Bone marrow (tissue), 2 donors: ENCODE measurements around the gene KIAA0232.
"Not testable (repeated sequence)": the region's sequence is repeated elsewhere in the genome, so short reads cannot be mapped to it uniquely, and the experiment has no call there.

Experiments used
- DNase-seq, 2 donors: peaks; one replicate each; lab custom pipeline; 2025; lab: John Stamatoyannopoulos, UW

The KIAA0232 gene

DNA sequence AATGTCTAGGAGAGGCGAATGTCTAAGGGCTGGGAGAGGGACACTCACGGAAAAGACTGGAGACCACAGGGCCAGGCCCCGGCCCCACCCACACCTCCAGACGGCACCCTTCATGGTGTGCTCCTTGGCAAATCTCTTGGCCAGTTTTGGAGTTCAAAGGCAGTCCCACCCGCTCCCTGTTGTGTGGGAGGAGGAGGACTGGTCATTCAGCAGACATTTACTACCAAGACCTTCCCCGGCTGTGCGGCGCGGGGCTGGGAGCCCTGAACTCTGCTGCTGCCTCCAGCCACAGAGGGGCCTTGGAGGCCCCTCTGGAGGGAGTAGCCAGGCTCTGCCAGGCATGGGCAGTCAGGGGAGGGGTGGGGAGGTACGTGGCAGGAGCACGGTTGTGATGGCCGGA is 118.4 kb downstream of the KIAA0232 start:
- DNase-seq, result no peak

- DNase-seq, result no peak
Observed at GRCh38 chr4:6901669-6902317, 119.3 kb downstream of the KIAA0232 start.

DNA sequence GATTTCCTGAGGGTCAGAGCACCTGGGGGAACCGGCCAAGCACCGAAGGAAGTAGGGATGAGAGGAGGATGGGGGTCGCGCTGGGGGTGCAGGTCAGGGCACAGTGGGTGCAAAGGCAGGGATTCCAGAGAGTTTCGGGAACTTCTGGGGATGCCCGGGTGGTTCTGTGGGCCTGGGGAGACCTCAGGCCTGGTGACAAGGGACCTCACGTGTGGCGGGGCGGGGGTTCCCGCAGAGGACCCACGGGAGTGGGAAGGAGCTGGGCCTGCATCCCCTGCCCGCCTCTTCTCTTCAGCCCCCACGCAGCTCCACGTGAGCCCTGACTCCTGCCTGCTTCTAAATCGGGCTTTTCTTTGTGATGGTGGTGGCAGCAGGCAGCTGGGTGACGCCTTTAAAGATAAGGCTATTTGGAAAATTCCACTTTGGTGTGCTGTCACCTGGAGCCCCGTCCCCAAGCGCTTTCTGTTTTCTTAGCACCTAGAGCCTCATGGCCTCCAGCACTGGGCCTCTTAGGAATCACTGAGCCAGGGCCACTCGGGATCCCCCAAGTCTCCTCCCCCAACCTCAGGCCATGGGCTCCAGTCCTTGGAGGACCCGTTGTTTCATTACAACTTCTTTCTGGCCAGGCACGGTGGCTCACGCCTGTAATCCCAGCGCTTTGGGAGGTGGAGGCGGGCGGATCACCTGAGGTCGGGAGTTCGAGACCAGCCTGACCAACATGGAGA is 120.0 kb downstream of the KIAA0232 start:
- DNase-seq, result no peak

- no peak for DNase-seq
Observed at GRCh38 chr4:6905516-6906445, 123.3 kb downstream of the KIAA0232 start.

DNA sequence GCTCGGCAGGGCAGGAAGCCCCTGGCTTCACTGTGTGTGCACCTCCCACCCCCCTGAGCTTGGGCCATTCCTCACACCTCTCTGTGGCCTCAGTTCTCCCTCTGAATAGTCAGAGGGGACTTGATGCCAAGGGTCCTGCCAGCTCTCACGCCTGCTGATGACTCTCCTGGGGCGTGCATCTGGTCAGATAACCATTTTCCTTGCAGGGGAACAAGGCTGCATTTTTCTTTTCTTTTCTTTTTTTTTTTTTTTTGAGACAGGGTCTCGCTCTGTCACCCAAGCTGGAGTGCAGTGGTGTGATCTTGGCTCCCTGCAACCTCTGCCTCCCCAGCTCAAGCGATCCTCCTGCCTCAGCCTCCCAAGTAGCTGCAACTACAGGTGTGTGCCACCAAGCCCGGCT is 124.0 kb downstream of the KIAA0232 start:
- not testable (repeated sequence) for DNase-seq

- no peak for DNase-seq
Observed at GRCh38 chr4:6907658-6908191, 125.2 kb downstream of the KIAA0232 start.

DNA sequence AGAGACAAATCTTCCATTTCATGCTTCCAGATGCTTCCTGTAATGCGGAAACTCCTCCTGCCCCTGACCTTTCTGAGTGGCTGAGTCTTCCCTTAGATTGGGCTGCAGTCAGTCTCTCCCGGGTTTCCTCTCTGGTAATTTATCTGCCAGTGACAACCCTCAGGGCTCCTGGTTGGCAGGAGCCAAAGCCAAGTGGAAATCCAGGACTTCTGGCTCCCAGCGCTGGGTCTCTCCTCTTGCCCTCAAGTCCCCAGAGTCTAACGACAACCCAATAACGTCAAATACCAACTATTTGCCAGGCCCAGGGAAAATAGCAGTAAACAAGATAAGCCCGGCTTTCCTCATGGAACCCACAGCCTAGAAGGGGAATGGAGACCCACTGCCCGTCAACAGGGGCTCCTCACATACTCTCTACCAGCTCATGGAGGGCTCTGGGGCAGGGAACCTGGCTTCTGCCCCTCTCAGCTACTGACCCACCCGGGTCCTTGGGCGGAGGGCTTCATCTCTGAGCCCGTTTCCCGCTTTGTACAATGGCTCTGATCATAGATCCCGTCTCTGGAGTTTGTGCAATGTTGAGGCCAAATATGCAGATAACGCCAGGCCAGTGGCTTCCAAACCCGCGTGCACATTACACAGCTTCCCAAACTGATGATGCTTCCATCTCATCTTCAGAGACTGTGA is 126.0 kb downstream of the KIAA0232 start:
- no peak for DNase-seq

GRCh38 chr4:6909113-6909969 is 126.8 kb downstream of the KIAA0232 start, which contains the start of gene TBC1D14:
TBC1D14 (plus strand) TSS chr4:6909826; CDS start chr4:6923390, 13,564 bp downstream.
- peak; percentile 67 to 88 for DNase-seq

- no peak for DNase-seq
Observed at GRCh38 chr4:6909970-6910339, 127.4 kb downstream of the KIAA0232 start.

- no peak for DNase-seq
Observed at GRCh38 chr4:6910340-6910959, 127.9 kb downstream of the KIAA0232 start.

DNA sequence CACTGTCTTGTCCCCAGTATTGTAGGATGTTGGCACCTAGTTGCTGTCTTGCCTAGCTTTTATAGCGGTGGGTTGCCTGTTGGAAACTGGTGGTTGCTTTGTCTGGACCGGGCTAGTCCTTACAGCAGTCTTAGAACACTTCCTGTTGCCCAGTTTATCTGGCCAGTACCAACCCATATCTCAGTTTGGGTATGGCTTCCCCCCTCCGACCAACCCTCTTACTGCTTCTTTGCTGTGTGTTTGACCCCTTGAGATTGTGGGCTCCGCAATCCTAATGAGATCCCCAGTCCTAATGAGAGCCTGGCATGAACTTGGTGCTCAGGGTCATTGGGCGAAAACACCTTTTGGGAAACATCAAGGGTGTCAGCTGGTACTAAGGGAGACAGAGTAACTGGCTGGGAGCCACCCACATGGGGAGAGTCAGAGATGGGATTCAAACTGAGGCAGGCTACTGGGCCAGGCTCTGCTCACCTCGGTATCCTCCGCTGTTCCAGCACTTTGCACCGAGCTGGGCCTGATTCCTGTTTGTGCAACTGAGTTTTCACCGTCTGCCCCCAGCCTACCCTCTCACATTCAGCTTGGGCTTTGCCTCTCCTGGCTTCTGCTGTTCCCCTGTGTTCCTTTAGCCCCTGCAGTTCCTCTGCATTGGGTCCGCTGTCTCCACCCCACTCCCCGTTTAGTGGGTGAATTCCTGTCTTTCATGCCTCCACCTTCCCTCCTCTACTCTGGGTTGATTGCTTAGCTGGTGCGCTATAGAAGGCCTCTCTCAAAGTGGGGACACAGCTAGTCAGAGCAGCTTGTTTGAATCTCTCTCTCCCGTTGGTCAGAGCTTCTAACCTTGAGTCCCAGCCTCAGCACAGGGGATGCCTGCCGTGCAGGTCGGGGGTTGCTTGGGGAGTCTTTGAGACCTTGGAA is 128.7 kb downstream of the KIAA0232 start:
- no peak for DNase-seq

DNA sequence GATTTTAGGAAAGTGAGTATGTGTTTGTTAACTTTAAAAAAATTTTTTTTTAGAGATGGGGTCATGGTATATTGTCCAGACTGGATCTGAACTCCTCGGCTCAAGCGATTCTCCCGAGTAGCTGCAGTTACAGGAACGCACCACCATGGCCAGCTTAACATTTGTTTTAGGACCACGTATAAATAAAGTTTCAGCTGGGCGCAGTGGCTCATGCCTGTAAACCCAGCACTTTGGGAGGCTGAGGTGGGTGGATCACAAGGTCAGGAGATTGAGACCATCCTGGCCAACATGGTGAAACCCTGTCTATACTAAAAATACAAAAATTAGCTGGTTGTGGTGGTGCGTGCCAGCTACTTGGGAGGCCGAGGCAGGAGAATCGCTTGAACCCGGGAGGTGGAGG is 129.4 kb downstream of the KIAA0232 start:
- not testable (repeated sequence) for DNase-seq

- DNase-seq, result peak in 1 of 2 donors; percentile 17
Observed at GRCh38 chr4:6912441-6912840, 129.9 kb downstream of the KIAA0232 start.

DNA sequence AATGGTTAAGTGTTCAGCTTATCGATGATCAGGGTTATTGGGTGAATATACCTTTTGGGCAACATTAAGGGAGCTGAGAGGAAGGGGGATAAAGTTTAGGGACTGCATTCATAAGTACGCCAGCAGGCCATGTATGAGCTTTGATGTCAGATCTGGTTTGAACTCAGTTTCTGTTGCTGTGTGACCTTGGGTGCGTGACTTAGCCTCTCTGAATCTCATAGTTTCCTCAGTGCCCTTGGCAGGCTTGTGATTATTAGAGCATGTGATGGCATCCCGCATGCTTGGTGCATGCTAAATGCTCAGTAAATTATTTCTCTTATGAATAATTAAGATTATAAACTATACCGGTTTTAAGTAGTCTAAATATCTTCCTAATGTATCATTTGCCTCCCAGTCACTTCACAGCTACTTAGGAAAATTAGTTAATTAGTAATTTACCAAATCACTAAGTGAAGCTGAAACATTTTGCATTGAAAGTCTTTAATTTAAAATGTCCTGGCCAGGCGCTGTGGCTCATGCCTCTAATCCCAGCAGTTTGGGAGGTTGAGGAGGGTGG is 130.9 kb downstream of the KIAA0232 start:
- no peak for DNase-seq

DNA sequence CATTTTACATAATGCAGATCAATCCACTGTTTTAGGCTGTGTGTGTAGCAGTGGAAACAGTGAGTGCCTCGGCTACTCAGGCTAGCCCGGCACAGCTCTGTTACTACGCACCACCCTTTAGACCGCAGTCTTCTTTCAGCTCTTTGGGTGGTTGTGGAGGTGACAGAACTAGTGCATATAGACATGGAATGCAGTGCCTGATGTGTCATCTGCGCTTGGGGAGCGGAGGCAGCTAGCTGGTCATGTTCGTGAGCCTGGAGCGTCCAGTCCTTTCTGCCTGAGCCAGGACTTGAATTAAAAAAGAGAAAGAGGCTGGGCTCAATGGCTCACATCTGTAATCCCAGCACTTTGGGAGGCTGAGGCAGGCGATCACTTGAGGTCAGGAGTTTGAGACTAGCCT is 131.9 kb downstream of the KIAA0232 start:
- DNase-seq, result no peak

DNA sequence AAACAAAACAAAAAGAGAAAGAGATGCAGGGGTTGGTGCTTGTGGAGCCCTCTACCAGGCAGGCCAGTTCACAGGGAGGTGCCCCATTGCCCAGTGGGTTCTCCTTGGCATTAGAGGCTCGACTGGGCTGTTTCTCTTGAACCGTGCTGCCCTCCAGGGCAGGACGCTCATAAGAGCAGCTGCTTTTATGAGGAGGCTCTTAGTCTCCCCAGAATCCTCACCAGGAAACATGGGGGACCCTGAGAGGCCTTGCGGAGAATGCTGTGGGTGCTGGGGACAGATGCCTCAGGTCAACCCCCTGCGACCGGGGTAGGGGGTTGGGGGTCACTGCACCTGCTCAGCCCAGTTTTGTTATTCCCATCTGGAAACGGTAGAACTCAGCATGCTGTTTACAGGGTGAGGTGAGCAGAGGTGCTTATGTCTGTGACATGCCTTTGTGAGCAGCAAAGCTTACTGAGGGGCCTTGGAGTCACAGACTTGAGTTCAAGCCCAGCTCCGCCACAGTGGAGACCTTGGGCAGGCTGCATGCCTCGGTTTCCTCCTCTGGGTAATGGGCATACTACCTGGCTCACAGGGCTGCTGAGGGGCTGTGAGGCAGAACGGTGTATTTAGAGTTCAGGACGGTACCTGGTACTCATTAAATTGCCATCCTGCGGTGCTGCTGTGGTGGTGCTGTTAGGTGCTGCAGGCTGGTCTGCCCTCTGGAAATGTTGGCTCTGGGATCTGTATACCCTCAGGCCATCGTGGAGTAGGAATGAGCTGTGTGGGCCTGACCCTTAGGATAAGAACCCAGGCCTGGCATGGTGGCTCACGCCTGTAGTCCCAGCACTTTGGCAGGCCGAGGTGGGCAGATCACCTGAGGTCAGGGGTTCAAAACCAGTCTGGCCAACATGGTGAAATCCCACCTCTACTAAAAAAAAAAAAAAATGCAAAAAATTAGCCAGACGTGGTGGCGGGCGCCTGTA is 132.8 kb downstream of the KIAA0232 start:
- DNase-seq, result no peak

GRCh38 chr4:6916069-6916586 is 133.6 kb downstream of the KIAA0232 start:
- no peak for DNase-seq
